CD4-positive, alpha-beta T cell treated with Interleukin-10 for 1 hour (primary cell): ENCODE data around the gene SCT.

ENCODE experiments used
- DNase-seq: peaks from one replicate; pipeline ENCODE4 v3.0.0-alpha.2; 2020

Gene SCT

DNA sequence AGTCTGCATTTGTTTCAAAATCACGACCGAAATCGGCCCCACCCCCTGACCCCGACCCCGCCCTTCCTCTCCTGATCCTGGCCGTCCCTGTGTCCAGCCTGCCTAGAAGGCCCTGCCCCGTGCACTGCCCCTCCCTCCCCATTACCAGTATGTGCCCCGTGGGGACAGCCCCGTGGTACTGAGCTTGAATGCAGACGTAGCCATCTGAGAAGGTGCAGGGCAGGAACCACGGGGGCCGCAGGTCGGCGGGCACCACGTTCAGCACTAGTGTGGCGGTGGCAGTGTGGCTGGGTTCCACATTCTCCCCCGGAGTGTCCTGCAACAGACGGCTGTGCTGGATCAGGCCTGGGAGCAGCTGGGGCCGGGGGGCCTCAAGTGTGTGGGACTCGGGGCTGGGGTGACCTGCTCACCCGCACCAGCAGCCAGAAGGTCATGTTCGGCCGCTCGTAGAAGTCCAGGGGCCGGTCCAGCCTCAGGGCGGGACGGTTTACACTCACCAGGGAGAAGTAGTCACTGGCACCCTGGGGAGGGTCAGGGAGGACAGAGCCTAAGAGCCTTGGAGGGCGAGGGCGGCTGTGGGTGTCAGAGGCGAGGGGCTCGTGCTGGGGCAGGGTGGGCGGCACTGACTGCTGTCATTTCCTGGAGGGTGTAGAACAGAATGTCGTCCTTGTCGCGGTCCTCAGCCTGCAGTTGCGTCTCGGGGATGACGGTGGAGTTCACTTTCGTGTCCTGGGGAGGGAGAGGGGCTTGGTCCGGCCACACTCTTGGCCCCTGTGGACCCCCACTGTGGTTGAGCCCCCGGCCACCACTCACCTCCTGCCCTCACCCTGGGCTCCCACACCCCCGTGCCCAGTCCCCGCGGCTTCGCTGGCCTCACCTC lies 5.8 kb downstream of the SCT start:
- DNase-seq: no peak

DNA sequence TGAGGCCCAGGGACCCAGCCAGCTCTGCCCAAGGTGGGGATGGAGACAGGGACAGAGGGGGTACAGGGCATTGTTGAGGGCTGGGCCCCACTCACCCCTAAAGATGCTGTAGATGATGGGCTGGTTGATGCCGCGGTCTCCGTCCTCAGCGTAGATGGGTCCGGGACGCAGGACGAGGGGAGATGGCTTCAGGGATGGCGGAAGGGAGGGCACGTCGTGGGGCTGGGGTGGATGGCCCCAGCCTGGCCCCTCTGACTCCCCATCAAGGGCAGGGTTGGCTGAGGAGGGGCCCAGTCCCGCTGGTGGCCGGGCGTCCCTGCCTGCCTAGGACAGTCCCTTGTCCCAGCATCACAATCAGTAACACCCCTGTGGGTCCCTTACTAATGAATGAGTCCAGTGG lies 6.8 kb downstream of the SCT start:
- no peak for DNase-seq

DNA sequence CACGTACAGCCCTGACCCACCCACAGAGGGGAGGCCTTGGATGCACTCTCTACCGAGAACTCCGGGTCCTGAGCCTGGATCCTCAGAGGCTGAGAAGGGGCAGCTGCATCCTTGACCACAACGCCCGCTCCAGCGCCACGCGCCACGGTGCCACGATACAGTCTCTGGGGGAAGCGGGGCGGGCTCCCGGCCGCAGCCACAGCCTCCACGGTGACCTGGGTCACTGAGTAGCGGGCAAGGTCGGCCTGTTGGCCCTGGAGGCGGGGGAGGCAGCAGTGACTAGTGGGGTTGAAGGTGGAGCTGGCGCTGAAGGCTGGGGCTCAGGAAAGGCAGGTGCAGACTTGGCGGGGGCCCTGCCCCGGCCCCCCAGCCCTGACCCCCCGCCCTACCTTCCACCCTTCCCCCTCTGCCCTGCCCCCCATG lies 7.3 kb downstream of the SCT start:
- DNase-seq: no peak

DNA sequence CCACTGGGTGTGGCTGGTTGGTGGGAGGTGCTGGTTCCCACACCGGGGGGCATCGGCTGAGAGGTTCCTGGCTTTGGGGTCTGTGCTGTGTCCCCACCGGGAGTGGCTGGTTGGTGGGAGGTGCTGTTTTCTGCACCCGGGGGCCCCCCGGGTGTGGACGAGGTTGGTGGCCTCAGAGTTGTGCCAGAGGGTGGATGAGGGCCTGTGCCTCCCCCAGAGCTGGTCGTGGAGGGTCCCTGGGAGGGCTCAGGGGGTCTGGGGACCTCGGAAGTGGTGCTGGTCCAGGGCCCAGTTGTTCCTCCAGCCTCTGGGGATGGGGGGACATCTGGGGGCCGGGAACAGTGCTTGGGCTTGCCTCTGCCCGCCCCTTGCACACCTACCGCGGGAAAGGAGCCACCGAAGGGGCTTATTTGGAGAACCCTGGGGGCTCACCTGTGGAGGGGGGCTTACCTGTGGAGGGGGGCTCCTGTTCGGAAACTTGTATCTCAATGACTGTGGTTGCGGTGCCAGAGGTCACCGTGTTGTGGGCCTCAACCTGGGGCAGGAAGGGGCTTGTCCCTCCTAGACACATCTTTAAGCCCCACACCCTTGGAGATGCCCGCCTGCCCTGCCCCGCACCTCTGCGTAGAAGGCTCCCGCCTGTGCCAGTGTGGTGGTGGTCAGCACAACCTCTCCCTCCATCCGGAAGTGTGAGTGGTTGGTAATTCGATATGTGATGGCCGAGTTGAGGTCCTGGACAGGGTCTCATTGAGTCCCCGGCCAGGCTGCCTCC lies 7.9 kb downstream of the SCT start:
- no peak for DNase-seq

DNA sequence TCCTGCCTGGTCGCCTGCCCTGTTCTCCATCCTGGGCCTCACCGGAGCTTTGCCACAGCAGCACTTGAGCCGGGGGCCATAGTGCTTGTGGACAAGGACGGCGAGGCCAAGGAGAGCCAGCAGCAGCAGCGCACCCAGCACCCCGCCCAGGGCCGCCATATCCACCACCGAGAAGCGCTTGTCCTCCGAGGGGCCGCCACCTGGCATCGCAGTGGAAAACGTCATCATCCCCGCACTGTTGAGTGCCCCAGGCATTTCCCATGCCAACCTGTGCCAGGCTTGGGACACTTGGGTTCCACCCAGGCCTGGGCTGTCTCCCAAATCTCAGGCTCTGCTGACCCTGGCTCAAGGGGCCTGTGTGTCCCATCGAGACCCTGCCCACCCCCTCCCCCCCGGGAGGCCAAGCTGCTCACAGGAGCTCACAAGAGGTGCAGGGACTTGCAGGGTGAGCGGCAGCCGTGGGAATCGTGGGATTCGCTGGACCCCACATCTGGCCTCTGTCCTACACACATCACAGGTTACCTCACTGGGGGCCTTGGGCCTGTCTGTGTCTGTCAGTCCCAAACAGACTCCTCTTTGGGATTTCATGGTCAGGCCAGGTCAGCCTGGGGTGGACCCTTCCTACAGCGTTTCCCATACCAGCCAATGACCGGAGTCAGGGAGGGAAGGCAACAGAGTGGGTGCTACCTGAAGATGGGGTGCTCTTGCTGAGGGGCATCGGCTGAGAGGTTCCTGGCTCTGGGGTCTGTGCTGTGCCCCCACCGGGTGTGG lies 8.9 kb downstream of the SCT start:
- DNase-seq: no peak

DNA sequence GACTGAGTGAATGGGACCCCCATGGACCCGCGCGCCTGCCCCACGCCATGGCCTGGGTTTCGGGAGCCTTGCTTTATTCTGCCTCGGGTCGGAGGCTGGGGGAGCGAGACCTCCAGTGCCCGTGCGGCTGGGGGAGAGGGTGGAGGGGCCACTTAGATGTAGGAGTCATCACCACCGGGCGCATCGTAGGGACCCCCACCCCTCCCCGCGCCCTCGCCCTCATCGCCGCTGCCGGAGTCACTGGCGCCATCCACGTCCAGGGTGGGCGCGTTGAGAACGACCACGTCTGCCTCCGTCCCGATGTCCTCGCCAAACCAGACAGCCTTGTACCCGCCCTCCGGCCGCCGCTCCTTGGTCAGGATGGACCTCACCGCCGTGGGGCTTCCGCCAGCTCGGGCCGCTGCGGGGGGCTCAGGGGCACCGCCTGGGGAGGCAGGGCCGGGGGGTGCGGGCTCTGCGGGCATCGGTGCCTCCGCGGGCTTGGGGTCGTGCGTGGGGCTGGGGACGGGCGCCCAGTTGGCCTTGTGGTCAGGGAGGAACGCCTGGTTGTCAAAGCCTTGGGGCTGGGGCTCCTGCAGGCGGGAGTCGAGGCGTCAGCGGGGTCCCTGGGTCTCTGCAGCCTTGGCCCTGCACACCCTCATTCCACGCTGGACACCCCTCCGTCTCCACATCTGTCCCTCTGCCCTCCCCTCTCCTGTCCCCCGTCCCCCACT lies 9.6 kb downstream of the SCT start:
- no peak for DNase-seq

DNA sequence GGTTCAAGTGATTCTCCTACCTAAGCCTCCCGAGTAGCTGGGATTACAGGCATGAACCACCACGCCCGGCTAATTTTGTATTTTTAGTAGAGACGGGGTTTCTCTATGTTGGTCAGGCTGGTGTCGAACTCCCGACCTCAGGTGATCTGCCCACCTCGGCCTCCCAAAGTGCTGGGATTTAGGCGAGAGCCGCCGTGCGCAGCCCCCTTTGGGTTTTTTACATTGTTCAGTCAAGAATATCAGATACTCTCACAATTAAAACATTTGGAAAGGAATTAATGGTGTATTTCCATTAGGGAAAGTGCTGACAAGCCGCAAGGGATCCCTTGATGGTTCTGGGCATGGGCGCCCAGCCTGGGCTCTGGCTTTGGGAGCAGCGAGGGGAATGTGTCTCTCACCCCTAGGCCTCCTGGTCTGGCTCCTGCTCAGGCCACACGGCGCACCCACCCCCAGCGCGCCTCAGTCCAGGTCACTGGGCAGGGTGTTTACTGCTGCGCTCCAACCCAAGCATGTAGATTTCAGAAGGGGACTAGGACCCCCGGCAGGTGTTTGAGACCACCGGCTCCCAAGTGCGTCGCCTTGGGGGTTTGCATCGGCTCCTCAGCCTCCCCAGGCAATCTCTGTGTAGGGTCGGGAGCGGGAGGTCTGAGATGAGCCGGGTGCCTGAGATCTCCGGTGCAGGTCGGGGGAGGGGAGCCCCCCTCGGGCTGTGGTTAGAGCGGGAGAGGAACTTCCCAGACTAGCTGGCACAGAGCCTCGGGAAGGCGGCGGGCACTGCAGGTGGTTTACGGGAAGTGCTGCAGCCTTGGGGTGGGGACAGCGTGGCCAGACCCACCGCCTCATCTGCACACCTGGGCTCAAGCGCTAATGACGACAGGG lies 10.4 kb downstream of the SCT start:
- no peak for DNase-seq

DNA sequence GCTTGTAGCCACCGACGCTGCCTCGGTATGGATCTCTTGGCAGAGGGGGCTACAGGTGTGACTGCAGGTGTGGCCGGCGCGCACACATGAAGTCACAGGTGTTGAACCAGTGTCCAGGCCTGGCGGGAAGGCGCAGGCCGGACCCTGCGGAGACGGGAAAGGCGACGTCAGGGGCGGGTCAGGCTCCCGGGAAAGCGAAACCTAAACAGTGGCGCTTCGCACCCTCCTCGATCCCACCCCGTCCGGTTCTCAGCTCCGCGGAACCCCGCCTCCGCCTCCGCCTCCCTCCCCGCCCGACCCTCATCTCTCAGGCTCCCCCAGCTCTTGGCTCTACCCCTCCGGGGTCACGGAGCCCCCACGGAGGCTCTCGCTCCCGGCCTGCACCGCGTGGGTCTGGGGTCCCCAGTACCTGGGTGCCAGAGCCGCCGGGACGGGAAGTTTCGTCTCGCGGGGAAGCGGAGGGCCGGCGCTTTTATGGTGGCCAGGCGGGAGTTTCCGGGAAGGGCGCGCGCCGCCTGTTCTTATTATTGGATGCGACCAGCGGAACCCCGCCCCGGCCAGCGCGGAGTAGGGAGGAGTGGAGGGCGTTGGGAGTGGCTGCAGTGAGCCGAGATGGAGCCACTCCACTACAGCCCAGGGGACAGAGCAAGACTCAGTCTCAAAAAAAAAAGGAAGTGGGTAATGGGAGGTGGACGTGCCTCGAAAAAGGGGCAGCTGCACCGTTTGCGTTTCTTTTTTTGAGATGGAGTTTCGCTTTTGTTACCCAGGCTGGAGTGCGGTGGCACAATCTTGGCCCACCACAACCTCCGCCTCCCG lies 11.3 kb downstream of the SCT start, which contains the start of gene IRF7:
TSS of gene IRF7 (minus strand) at position 447 of the 816 bp plus-strand sequence. CDS start 586 bp downstream, outside the sequence.
- DNase-seq: peak; percentile 89

DNA sequence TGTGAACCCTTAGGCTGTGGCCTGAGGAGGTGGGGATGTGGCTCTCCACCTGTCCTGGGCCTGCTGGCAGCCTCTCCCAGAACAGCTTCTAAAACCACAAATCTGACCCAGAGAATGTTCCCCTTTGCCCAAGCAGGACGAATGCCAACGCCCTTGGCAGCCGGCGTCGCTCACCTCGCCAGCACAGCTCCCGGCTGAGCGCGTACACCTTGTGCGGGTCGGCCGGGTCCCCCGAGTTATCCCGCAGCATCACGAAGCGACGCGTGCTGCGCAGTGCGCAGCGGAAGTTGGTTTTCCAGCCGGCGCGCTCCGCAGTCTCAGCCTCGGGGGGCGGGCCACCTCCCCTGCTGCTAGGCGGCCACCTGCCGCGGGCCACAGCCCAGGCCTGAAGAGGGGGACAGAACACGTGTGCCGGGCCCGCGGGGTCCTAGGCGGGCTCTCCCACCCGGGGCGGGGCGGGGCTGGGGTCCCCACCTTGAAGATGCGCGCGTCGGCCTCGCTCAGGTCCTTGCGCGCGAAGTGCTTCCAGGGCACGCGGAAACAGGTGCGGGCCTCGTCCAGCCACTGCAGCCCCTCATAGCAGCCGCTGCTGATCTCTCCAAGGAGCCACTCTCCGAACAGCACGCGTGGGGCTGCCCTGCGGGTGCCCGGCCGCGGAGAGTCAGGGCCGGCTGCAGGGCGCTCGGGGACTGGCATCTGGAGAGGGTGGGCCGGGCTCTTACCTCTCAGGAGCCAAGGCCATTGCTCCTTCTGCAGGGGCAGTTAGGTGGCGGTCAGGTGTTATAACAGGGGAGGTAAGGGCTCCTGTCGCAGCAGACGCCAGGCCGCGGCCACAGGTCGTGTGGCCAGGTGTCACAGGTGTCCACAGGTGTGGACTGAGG lies 12.1 kb downstream of the SCT start:
- DNase-seq: no peak

DNA sequence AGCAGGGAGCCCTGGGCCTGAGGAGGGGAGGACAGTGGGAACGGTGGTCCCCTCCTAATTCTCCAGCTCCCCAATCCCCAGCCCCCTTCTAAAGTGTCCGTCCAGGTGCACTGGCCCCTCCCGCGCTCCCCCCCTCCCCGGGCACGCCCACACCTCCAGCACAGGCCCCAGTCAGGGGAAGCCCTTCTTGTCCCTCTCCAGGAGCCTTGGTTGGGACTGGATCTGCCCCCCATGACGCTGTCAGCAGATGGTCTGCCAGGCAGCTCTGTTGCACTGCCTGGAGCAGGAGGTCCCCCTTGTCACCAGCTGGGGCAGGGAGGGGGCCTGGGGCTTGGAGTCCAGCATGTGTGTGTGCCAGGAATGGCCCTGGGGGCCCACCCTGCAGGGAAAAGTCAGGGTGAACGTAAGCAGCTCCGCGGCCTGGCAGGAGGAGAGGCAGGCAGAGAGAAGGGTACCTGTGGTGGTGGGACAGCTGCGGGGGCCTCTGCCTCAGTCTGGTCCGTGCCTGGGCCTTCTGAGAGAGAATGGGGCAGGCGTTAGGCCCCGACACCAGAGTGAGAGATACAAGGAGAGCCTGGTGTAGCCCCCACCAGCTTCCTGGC lies 12.9 kb downstream of the SCT start:
- no peak for DNase-seq

DNA sequence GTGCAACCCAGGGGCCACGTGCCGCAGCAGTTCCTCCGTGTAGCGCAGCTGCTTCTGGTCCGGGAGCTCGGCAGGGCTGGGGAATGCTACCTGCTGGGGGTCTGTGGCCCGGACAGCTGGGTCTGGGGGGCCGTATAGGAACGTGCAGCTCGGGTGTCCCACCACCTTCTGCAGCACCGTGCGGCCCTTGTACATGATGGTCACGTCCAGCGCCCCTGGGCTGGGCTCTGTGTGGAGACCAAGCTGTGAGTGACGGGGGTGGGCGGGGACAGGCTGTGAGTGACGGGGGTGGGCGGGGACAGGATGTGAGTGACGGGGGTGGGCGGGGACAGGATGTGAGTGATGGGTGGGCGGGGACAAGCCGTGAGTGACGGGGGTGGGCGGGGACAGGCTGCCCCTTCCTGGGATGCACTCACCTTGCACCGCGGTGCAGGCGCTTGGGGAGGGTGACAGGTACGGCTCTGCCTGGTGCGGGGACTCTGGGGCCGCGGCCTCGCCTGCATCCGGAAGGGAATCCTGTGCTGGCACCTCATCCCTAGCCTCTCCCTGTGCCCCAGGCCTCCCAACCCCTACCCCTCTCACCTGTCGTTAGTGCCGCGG lies 13.5 kb downstream of the SCT start:
- peak; percentile 80 for DNase-seq

DNA sequence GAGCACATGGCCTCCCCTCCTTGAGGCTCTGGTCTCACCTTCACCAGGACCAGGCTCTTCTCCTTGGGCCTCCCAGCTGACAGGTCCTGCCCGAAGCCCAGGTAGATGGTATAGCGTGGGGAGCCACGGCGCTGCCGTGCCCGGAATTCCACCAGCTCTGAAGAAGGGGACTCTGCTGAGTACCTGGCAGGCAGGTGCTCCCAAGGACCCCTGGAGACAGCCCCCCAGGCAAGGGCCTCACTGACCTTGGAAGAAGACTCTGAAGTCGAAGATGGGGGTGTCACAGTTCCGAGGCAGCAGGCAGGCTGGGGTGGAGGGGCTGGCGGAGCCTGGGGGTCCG lies 14.1 kb downstream of the SCT start:
- DNase-seq: no peak

DNA sequence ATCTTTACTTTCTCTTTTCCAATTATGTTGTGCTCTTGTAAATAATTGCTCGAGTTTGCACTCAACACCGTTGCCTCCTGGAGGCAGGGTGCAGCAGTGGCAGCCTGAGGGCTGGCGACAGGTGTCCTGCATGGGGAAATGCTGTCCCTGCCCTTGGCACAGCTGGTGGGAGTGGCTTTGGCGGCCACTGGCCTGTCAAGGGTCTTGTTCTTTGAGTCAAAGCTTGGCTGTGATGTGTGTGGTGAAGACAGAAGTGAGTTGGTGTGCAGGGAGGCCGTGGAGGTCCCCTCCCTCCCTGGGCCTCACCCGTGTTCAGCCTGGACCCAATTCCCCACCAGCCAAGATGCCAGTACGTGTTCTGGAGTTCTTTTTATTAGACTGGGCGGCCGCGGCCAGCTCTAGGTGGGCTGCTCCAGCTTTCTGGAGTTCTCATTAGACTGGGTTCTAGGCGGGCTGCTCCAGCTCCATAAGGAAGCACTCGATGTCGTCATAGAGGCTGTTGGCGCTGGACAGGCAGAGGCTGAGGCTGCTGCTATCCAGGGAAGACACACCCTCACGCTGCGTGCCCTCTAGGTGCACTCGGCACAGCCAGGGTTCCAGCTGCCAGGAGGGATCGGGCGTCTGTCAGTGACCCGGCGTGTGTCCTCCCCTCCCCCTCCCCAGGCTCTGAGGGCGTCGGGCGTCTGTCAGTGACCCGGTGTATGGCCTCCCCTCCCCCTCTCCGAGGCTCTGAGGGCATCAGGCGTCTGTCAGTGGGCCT lies 14.6 kb downstream of the SCT start:
- peak; percentile 32 for DNase-seq

DNA sequence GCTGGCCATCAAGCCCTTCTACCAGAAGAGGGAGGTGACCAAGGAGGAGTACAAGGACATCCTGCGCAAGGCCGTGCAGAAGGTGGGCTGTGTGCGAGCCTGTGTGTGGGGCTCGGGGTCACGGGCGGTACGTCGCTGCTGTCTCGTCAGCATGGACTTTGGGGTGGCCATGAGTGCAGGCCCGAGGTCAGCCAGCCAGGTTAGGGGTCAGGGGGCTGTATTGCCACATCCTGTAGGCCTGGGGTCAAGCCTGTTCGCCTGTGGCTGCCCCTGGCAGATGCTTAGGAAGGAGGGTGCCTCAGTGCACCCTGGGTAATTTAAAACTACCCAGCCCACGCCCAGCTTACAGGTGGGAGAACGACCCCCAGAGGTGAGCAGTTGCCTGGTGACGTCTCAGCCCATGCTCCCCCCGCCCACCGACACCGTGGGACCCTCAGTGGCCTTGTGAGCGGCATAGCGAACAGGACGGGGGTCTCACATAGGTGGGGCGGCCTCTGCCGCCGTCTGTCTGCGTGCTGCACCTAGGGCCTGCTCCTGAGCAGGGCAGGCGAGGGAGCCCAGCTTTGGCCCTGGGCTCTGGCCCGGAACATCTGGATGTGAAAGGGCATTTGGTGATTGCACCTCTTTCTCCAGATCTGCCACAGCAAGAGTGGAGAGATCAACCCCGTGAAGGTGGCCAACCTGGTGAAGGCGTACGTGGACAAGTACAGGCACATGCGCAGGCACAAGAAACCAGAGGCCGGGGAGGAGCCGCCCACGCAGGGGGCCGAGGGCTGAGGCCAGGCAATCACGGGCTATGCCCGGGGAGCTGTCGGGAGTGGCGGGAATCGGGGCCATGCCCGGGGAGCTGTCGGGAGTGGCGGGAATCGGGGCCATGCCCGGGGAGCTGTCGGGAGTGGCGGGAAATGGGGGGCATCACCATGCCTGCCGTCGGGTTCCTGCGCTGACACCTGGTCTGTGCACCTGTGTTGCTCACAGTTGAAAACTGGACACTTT lies 15.7 kb downstream of the SCT start:
- no peak for DNase-seq

DNA sequence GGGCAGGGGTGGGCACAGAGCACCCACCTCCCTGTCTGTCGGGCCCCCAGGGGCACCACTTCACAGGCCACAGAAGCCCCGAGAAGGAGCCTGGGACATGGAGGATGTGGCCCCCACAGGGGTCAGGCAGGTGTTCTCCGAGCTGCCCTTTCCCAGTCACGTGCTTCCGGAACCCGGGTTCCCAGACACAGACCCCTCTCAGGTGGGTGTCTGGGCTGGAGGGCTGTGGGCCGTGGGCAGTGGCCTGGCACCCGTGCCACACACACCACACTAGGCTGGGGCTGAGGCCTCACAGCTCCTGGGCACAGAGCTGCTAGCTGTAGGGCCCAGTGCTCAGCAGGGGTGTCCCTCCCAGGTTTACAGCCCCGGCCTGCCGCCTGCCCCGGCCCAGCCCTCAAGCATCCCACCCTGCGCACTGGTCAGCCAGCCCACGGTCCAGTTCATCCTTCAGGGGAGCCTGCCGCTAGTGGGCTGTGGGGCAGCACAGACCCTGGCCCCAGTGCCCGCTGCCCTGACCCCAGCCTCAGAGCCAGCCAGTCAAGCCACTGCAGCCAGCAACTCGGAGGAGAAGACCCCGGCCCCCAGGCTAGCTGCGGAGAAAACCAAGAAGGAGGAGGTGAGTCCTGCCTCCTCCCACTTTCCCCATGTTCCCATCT lies 16.7 kb downstream of the SCT start:
- DNase-seq: no peak

DNA sequence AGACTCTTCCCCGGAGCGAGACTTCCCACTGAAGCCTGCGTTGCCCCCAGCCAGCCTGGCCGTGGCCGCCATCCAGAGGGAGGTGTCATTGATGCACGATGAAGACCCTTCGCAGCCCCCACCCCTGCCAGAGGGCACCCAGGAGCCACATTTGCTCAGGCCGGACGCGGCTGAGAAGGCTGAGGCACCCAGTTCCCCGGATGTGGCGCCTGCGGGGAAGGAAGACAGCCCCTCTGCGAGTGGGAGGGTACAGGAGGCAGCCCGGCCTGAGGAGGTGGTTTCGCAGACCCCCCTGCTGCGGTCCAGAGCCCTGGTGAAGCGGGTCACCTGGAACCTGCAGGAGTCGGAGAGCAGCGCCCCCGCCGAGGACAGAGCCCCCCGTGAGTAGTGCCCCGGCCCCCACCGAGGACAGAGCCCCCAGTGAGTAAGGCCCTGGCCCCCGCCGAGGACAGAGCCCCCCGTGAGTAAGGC lies 17.6 kb downstream of the SCT start:
- no peak for DNase-seq
